Measurements from ENCODE around the gene SNX24.

SNX24 gene

GRCh38 chr5:122879076-122879475 lies 33.7 kb downstream of the SNX24 start:
- ChIA-PET CTCF (interaction anchor here (1.3 to 1.4 kb wide), 2 partner anchors 17 to 18 kb away, joined by 4 to 6 read pairs; no protein-coding TSS in a partner anchor), POLR2A (no interaction called here)
- H3K4me3 ChIP-seq (ENCODE audit: low read depth, low read length): no peak overlapping the region
- TF ChIP-seq CTCF (IDR thresholded peaks at IDR 0.05; ENCODE audit: insufficient read depth, low read length, missing control alignments): no peak
- no peak for DNase-seq (ENCODE audit: low read depth, low spot score)

GRCh38 chr5:122880170-122880689 lies 34.8 kb downstream of the SNX24 start:
- no peak for TF ChIP-seq CTCF (IDR thresholded peaks at IDR 0.05; ENCODE audit: insufficient read depth, low read length, missing control alignments)
- ChIA-PET POLR2A (no interaction called here), CTCF (interaction anchor here (0.7 to 1.4 kb wide), 3 partner anchors 16 to 34 kb away, joined by 3 to 6 read pairs (median 5); no protein-coding TSS in a partner anchor)
- no peak overlapping the region for H3K4me3 ChIP-seq (ENCODE audit: low read depth, low read length)
- DNase-seq (ENCODE audit: low read depth, low spot score): no peak

- H3K4me3 ChIP-seq (ENCODE audit: low read depth, low read length): no peak overlapping the region
- no peak for TF ChIP-seq CTCF (IDR thresholded peaks at IDR 0.05; ENCODE audit: insufficient read depth, low read length, missing control alignments)
- no peak for DNase-seq (ENCODE audit: low read depth, low spot score)
- POLR2A ChIA-PET: no interaction called here
- CTCF ChIA-PET: interaction anchor here (1.2 kb wide), 1 partner anchor 18 kb away, joined by 5 read pairs; no protein-coding TSS in a partner anchor
Observed at GRCh38 chr5:122880749-122881148, 35.3 kb downstream of the SNX24 start.

- ChIA-PET POLR2A (no interaction called here), CTCF (interaction anchor here (0.7 to 1.2 kb wide), 5 partner anchors 12 to 276 kb away, joined by 3 to 4 read pairs (median 4); no protein-coding TSS in a partner anchor)
- no peak for DNase-seq (ENCODE audit: low read depth, low spot score)
- H3K4me3 ChIP-seq (ENCODE audit: low read depth, low read length): no peak overlapping the region
- no peak for TF ChIP-seq CTCF (IDR thresholded peaks at IDR 0.05; ENCODE audit: insufficient read depth, low read length, missing control alignments)
Observed at GRCh38 chr5:122882831-122883230, 37.4 kb downstream of the SNX24 start.

GRCh38 chr5:122885045-122885517 lies 39.7 kb downstream of the SNX24 start:
- no peak overlapping the region for H3K4me3 ChIP-seq (ENCODE audit: low read depth, low read length)
- TF ChIP-seq CTCF (IDR thresholded peaks at IDR 0.05; ENCODE audit: insufficient read depth, low read length, missing control alignments): no peak
- CTCF ChIA-PET: interaction anchor here (1.0 kb wide), 1 partner anchor 11 kb away, joined by 5 read pairs; no protein-coding TSS in a partner anchor
- POLR2A ChIA-PET: no interaction called here
- no peak for DNase-seq (ENCODE audit: low read depth, low spot score)

GRCh38 chr5:122885891-122886290 lies 40.5 kb downstream of the SNX24 start:
- POLR2A ChIA-PET: no interaction called here
- CTCF ChIA-PET: no interaction called here

More at GRCh38 chr5:122885891-122886290, 40.5 kb downstream of the SNX24 start:
- no peak for DNase-seq (ENCODE audit: low read depth, low spot score)
- H3K4me3 ChIP-seq (ENCODE audit: low read depth, low read length): no peak overlapping the region
- no peak for TF ChIP-seq CTCF (IDR thresholded peaks at IDR 0.05; ENCODE audit: insufficient read depth, low read length, missing control alignments)
